GM12801 (cell line): Measurements from ENCODE around the gene RSPO1.

Source experiments
- CTCF ChIP-seq: IDR thresholded peaks from one replicate; pipeline ENCODE4 v1.5.1; 2011; ENCODE audit warnings: control low read depth; ENCODE audit not compliant: insufficient read length; ENCODE audit errors: extremely low read depth

The RSPO1 gene

GRCh38 chr1:37661401-37661800 lies 26.7 kb upstream of the RSPO1 start:
- TF ChIP-seq CTCF = no peak

GRCh38 chr1:37660664-37661063 lies 26.0 kb upstream of the RSPO1 start:
- no peak for TF ChIP-seq CTCF

- TF ChIP-seq CTCF = no peak
Observed at GRCh38 chr1:37658486-37658885, 23.8 kb upstream of the RSPO1 start.

- no peak for TF ChIP-seq CTCF
Observed at GRCh38 chr1:37657620-37658412, 23.1 kb upstream of the RSPO1 start.

- no peak for TF ChIP-seq CTCF
Observed at GRCh38 chr1:37656881-37657280, 22.2 kb upstream of the RSPO1 start.

- no peak for TF ChIP-seq CTCF
Observed at GRCh38 chr1:37656026-37656425, 21.3 kb upstream of the RSPO1 start.

- TF ChIP-seq CTCF = no peak
Observed at GRCh38 chr1:37655274-37655673, 20.6 kb upstream of the RSPO1 start.
